ENCODE results near the gene MUC5AC.

MUC5AC gene

GRCh38 chr11:1129611-1130160 is 28.1 kb upstream of the MUC5AC start:
- H3K4me1 Mint-ChIP-seq (ENCODE audit: low read depth), result no peaks in the 10 kb centered on the region
- H3K4me3 Mint-ChIP-seq, result no peak overlapping the region
- H3K9me3 Mint-ChIP-seq, result peaks cover 16% of the 10 kb centered on the region
- H3K36me3 Mint-ChIP-seq (ENCODE audit: low read depth), result peaks cover 4% of the 10 kb centered on the region
- H3K27ac Mint-ChIP-seq, result no peak overlapping the region
- peaks cover 23% of the 10 kb centered on the region for H3K27me3 Mint-ChIP-seq

GRCh38 chr11:1130276-1131032 is 27.3 kb upstream of the MUC5AC start:
- H3K9me3 Mint-ChIP-seq, result peaks cover 21% of the 10 kb centered on the region
- H3K27me3 Mint-ChIP-seq, result peaks cover 28% of the 10 kb centered on the region
- no peaks in the 10 kb centered on the region for H3K4me1 Mint-ChIP-seq (ENCODE audit: low read depth)
- peaks cover 4% of the 10 kb centered on the region for H3K36me3 Mint-ChIP-seq (ENCODE audit: low read depth)
- no peak overlapping the region for H3K27ac Mint-ChIP-seq
- no peak overlapping the region for H3K4me3 Mint-ChIP-seq

- Mint-ChIP-seq H3K4me1 (ENCODE audit: low read depth) (no peaks in the 10 kb centered on the region), H3K27ac (no peak overlapping the region), H3K4me3 (no peak overlapping the region), H3K27me3 (peaks cover 30% of the 10 kb centered on the region), H3K9me3 (peaks cover 23% of the 10 kb centered on the region), H3K36me3 (ENCODE audit: low read depth) (peaks cover 4% of the 10 kb centered on the region)
Observed at GRCh38 chr11:1131033-1131911, 26.5 kb upstream of the MUC5AC start.

- H3K36me3 Mint-ChIP-seq (ENCODE audit: low read depth), result peaks cover 4% of the 10 kb centered on the region
- no peak overlapping the region for H3K4me3 Mint-ChIP-seq
- peaks cover 23% of the 10 kb centered on the region for H3K9me3 Mint-ChIP-seq
- peaks cover 5% of the 10 kb centered on the region for H3K4me1 Mint-ChIP-seq (ENCODE audit: low read depth)
- H3K27me3 Mint-ChIP-seq, result peaks cover 45% of the 10 kb centered on the region
- H3K27ac Mint-ChIP-seq, result no peak overlapping the region
Observed at GRCh38 chr11:1134848-1135445, 22.8 kb upstream of the MUC5AC start.

- H3K27me3 Mint-ChIP-seq, result peaks cover 41% of the 10 kb centered on the region
- peaks cover 5% of the 10 kb centered on the region for H3K4me1 Mint-ChIP-seq (ENCODE audit: low read depth)
- no peaks in the 10 kb centered on the region for H3K36me3 Mint-ChIP-seq (ENCODE audit: low read depth)
- peaks cover 39% of the 10 kb centered on the region for H3K9me3 Mint-ChIP-seq
- no peak overlapping the region for H3K27ac Mint-ChIP-seq
- H3K4me3 Mint-ChIP-seq, result no peak overlapping the region
Observed at GRCh38 chr11:1138097-1138496, 19.7 kb upstream of the MUC5AC start.

- H3K4me3 Mint-ChIP-seq, result no peak overlapping the region
- no peaks in the 10 kb centered on the region for H3K36me3 Mint-ChIP-seq (ENCODE audit: low read depth)
Observed at GRCh38 chr11:1139441-1140083, 18.2 kb upstream of the MUC5AC start.

GRCh38 chr11:1140642-1141490 is 16.9 kb upstream of the MUC5AC start:
- Mint-ChIP-seq H3K27me3 (peaks cover 20% of the 10 kb centered on the region), H3K27ac (no peak overlapping the region), H3K9me3 (peaks cover 26% of the 10 kb centered on the region), H3K4me3 (no peak overlapping the region), H3K4me1 (ENCODE audit: low read depth) (peaks cover 5% of the 10 kb centered on the region), H3K36me3 (ENCODE audit: low read depth) (no peaks in the 10 kb centered on the region)

More at GRCh38 chr11:1139441-1140083, 18.2 kb upstream of the MUC5AC start:
- Mint-ChIP-seq H3K27me3 (peaks cover 29% of the 10 kb centered on the region), H3K27ac (no peak overlapping the region), H3K4me1 (ENCODE audit: low read depth) (peaks cover 5% of the 10 kb centered on the region), H3K9me3 (peaks cover 37% of the 10 kb centered on the region)

GRCh38 chr11:1146365-1146764 is 11.4 kb upstream of the MUC5AC start:
- no peak overlapping the region for H3K4me3 Mint-ChIP-seq
- H3K9me3 Mint-ChIP-seq, result peaks cover 34% of the 10 kb centered on the region
- peaks cover 11% of the 10 kb centered on the region for H3K27me3 Mint-ChIP-seq
- no peaks in the 10 kb centered on the region for H3K4me1 Mint-ChIP-seq (ENCODE audit: low read depth)
- no peak overlapping the region for H3K27ac Mint-ChIP-seq
- no peaks in the 10 kb centered on the region for H3K36me3 Mint-ChIP-seq (ENCODE audit: low read depth)

- Mint-ChIP-seq H3K27me3 (peaks cover 8% of the 10 kb centered on the region), H3K9me3 (peaks cover 21% of the 10 kb centered on the region), H3K4me1 (ENCODE audit: low read depth) (peaks cover 6% of the 10 kb centered on the region), H3K4me3 (no peak overlapping the region), H3K36me3 (ENCODE audit: low read depth) (no peaks in the 10 kb centered on the region), H3K27ac (no peak overlapping the region)
Observed at GRCh38 chr11:1147792-1148191, 10.0 kb upstream of the MUC5AC start.

- Mint-ChIP-seq H3K27me3 (peaks cover 8% of the 10 kb centered on the region), H3K4me1 (ENCODE audit: low read depth) (peaks cover 6% of the 10 kb centered on the region), H3K9me3 (peaks cover 14% of the 10 kb centered on the region), H3K27ac (no peak overlapping the region), H3K36me3 (ENCODE audit: low read depth) (no peaks in the 10 kb centered on the region), H3K4me3 (no peak overlapping the region)
Observed at GRCh38 chr11:1148752-1149180, 9.0 kb upstream of the MUC5AC start.

- Mint-ChIP-seq H3K27ac (no peak overlapping the region), H3K27me3 (peaks cover 8% of the 10 kb centered on the region)
Observed at GRCh38 chr11:1149545-1149944, 8.2 kb upstream of the MUC5AC start.

GRCh38 chr11:1150116-1150515 is 7.6 kb upstream of the MUC5AC start:
- H3K9me3 Mint-ChIP-seq, result peaks cover 9% of the 10 kb centered on the region

More at GRCh38 chr11:1149545-1149944, 8.2 kb upstream of the MUC5AC start:
- Mint-ChIP-seq H3K4me3 (no peak overlapping the region), H3K9me3 (peaks cover 9% of the 10 kb centered on the region), H3K4me1 (ENCODE audit: low read depth) (peaks cover 6% of the 10 kb centered on the region), H3K36me3 (ENCODE audit: low read depth) (no peaks in the 10 kb centered on the region)

GRCh38 chr11:1150769-1151365 is 6.9 kb upstream of the MUC5AC start:
- H3K4me3 Mint-ChIP-seq, result no peak overlapping the region

More at GRCh38 chr11:1150116-1150515, 7.6 kb upstream of the MUC5AC start:
- Mint-ChIP-seq H3K4me3 (no peak overlapping the region), H3K4me1 (ENCODE audit: low read depth) (peaks cover 6% of the 10 kb centered on the region), H3K27me3 (peaks cover 8% of the 10 kb centered on the region), H3K27ac (no peak overlapping the region), H3K36me3 (ENCODE audit: low read depth) (no peaks in the 10 kb centered on the region)

More at GRCh38 chr11:1150769-1151365, 6.9 kb upstream of the MUC5AC start:
- H3K27me3 Mint-ChIP-seq, result peaks cover 8% of the 10 kb centered on the region
- H3K9me3 Mint-ChIP-seq, result peaks cover 9% of the 10 kb centered on the region
- peaks cover 6% of the 10 kb centered on the region for H3K4me1 Mint-ChIP-seq (ENCODE audit: low read depth)
- no peaks in the 10 kb centered on the region for H3K36me3 Mint-ChIP-seq (ENCODE audit: low read depth)
- no peak overlapping the region for H3K27ac Mint-ChIP-seq
